Measurements from ENCODE around the gene AATF.

- TF ChIP-seq CTCF (IDR thresholded peaks at IDR 0.05; ENCODE audit: poor library complexity), result no peak
- TF ChIP-seq EZH2 (IDR thresholded peaks at IDR 0.05; ENCODE audit: borderline replicate concordance), result no peak
Measured at GRCh38 chr17:37050920-37051319, 102.2 kb downstream of the AATF start.

Measured in hepatocyte (in vitro differentiated cells).